Right renal cortex interstitium (tissue), 3 donors: ENCODE data around the gene KCTD16. TPM values are rescaled to one million over a fixed set of nuclear protein-coding genes. Genes with fewer than 3 reads are reported as not detected.

Experiments used
- DNase-seq, 3 donors: peaks; one replicate each; pipeline ENCODE4 v3.0.0-alpha.2; 2013; ENCODE audit warnings: low read depth in 3 of 3, low spot score in 2 of 3
- polyA plus RNA-seq, 3 donors: library from polyadenylated mRNA; unstranded; fragments of 120-200 nt; gene quantifications; one replicate each; pipeline ENCODE4 v1.2.1, GENCODE V29; 2013; ENCODE audit not compliant: insufficient read length in 3 of 3

The KCTD16 gene
- polyA plus RNA-seq, 3 donors, result 2.2 to 2.8 (median 2.7) TPM

DNA sequence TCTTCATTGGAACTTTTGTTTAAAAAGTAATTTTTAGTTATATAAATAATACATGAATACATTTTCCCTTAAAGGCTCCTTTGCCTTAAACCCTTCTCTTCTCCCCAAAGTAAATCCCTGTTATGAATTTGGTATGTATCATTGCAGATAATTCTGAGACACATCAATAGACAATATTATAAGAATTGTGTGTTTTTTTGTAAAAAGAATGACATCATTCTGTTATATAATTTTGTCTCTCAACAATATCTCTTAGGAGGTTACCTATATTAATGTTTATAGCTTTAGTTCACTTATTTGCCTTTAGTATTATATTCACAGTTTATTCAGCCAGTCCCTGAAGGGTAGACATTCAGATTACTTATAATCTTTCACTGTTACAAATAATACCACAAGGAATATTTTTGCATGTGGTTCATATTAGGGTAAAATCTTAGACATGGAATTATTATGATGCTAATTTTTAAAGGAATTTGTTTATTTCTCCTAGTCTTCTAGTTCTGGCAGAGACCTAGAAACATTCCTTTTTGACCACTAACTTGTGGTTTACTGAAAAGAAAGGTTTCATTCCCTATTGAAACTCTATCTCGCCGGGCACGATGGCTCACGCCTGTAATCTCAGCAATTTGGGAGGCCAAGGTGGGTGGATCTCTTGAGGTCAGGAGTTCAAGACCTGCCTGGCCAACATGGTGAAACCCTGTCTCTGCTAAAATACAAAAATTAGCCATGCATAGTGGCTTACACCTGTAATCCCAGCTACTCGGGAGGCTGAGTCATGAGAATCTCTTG lies 105.6 kb downstream of the KCTD16 start:
- DNase-seq, result no peak

DNA sequence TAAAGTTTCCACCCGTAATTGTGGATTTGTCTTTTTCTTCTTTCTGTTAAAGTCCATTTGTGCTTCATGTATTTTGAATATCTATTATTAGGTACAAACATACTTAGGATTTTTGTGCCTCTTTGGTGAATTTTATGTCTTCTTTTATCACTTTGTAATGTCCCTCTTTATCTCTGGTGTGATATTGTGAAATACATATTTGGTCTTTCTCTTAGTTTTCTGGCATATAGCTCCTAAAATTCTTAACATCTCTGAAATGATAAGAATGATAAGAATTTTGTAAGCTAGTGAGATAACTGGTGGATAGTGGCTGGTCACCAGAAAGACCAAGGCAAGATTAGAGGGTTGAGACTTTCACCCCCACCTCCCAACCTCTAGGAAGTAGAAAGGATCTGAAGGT lies 111.1 kb downstream of the KCTD16 start:
- DNase-seq, result no peak

DNA sequence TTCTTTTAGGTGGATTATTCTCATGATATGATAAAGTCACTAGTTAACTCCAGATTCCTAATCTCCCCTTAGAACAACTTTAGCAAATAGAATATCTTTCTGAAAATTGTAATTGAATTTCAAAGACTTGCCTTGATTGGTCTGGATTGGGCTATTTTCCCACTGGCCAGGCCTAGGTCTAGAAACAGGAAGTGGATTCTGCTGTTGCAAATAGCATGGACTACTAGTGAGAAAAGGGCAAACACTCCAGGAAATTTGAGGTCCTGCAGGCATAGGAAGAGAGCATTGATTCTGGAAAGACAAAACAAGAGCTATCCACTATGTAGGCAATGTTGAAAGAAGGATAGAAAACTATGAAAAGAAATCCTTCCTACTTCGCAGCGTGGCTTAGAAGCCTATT lies 113.4 kb downstream of the KCTD16 start:
- no peak for DNase-seq

DNA sequence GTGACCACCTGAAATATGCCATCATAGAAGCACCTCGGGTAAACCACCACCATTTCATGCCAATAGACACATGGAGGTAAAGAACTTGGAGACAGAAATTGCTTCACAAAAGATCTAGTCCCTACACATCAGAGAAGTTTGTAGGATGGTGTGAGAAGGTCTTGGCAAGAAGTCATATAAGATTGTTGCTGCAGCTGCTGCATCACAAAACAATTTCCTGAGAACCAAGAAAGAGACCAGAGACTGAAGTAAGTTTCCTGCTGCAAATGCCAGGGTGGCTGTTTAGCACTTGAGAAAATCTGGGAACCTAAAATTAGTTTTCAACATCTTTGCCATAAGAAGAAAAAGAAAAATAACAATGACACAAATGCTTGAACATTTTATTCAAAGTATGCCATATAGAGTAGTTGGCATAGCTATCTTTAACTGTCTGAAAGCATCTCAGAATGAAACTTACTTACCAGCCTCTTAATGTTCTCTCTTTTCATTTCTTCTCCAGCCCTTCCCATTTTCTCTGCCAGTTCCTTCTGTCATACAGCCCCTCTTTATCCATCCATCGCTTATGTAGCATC lies 114.3 kb downstream of the KCTD16 start:
- DNase-seq, result no peak

DNA sequence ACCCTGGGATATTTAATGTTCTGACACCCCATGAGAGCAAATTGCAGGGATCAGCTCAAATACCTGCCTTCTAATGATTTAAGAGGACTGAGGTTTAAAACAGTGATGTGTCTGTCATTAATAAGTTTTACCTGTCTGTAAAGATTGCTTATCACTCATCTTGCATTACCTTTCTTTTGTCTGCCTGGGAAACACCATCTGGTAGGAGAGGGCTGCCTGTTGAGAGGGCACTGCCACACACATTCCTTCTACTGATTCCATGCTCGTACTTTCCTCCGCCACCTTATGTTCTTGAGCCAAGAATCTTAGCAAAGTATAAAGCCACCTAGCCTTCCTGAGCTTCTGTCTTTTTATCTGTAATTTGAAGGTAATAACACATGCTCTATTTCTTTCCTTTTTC lies 118.6 kb downstream of the KCTD16 start:
- no peak for DNase-seq

DNA sequence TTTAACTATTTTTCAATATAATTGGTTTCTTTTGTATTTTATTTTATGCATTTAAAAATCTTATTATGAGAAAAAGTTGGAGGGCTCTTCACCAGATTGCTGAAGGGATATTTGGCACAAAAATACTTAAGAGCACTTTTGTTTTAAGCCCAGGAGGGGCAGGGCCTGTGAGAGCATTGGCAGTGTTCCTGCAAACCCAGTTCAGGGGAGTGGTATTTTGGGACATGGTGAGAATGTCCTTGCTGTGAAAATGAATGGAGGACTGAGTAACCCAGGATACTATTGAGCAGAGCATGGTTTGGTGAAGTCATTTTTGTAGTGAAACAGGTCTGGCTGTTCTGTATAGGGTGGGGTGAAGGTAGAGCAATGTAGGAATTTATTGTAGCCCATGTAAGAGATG lies 121.4 kb downstream of the KCTD16 start:
- no peak for DNase-seq

DNA sequence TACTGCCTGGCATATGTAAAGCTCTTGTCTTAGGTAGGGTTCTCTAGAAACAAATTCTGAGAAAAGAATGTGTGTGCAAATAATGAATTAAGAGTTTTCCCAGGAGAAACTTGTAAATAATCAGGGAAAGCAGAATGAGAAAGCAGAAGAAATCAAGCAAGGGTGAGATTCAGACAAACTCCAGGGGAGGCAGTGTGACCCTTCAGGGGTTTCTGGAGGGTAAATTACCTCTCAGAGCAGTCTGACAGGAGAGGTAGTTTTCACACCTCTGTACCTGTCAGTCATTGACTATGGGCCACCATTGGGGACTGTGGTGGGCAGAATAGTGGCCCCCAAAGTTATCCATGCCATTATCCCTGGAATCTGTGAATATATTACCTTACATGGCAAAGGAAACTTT lies 124.6 kb downstream of the KCTD16 start:
- DNase-seq, result no peak

- DNase-seq, result no peak
Measured at GRCh38 chr5:144297081-144297480, 126.4 kb downstream of the KCTD16 start.

DNA sequence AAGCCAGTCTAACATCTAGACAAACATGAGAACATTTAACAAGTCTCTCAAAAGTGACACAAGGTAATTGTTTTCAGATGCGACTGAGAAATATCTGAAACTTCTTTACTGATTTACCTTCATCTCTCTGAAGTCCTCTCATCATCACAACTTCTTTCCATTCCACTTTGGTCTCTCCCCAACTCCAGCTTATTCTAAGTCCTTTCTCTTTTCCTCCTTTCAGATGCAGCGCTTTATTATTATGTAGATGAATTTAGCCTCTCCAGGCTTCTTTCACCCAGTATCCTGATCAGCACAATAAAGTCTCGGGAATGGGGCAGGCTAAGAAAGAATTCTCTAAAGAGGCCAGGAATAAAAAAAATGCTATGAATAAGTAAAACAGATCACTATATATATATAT lies 128.0 kb downstream of the KCTD16 start:
- no peak for DNase-seq

DNA sequence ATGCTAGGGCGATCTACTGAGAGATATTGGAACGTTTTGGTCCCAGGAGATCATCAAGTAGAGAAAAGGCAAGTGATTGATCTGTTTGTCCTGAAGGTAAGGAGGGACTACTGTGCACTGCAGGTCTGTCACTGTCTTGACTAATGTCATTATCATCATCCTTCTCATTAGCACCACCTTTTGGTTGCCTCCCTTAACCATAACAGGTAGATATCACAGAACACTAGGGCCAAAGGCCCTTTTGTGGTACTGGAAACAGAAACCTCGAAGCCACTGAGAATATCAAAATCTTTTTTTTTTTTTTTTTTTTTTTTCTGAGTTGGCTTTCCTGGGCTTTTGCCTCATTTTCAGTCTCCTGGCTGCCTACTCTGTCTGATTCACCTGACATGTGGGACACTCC lies 134.0 kb downstream of the KCTD16 start:
- no peak for DNase-seq

DNA sequence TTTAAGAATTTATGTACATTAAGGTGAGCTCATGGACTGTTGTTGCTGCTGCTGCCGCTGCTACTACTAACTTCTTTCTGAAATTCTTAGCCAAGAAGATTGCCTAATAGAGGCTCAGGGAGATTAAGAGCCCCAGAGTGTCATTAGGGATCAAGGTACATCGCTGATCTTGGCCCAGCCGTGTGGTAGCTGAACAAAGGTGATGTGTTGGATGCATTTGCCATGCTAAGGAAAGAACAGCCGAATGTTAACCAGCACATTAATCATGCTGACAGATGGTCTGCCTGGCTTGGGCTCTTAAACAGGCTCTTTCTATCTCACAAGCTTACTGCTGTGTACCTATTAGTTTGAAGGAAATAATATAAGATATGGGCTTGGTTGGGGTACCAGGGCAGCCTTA lies 137.1 kb downstream of the KCTD16 start:
- DNase-seq, result no peak

DNA sequence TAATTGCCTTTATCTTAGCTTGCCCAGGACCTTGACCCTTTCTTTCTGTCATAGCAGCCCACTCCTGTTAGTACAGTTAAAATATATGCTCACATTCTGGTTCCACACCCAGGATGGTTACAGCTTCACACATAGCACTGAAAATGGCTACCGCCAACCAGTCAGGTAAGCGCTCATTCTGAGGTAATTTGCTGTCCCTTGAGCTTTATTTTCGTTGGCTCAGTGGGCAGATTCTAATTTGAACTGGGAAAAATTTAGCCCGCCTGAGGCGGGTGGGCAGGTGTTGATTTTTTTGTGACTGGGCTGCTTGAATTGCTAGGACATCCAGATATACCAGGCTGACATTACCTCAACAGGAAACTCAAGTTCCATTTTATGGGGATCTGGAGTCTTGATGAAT lies 137.5 kb downstream of the KCTD16 start:
- no peak for DNase-seq

DNA sequence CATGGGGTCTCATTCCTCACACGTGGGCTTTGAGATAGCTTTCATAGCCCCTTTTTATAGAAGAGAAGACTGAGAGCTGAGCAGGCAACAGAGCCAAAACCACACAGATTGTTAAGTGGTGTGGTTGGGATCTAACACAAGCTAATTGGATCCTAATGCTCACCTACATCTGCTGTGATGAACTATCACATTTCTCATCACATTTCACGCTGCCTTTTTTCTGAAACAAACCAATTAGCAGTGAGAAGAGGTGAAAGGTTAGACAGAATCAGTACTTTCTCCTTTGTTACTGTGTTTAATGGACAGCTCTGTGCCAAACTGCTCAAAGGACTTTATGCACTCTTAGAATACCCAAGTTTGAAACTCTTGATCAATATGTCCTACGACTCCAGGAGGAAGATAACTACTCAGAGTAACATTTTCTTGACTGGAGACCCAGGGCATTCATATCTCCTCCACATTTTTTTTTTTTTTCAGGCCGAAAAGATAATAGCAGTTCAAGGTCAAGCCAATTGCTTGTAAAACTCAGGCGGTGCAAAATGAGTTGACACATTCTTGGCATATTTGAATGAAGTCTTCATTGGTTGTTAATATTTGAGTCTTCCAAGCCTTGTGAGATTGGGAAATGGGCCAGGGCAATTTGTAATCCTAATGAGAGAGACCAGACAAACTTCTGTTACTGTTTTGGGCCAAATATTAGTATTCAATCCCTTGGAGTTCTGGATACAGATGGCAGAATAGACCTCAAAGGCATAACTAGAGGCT lies 138.4 kb downstream of the KCTD16 start:
- DNase-seq, result no peak

DNA sequence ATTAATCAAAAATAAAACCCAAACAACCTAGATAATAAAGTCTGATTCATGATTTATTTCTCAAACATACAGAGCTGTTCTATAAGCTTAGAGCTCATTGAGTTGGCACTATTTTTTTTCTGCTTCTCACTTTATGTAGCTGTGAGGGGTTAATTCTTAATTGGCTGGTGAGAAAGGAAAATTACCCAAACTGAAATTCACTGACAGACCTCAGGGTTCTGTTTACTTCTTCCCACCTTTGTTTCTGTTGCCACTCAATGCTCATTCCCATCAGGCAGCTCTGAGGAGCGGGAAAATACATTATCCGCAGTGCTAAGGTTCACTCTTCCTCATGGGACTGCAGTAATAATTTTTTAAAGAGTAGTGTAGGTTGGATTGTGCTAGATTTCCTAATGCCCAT lies 139.9 kb downstream of the KCTD16 start:
- DNase-seq, result no peak

DNA sequence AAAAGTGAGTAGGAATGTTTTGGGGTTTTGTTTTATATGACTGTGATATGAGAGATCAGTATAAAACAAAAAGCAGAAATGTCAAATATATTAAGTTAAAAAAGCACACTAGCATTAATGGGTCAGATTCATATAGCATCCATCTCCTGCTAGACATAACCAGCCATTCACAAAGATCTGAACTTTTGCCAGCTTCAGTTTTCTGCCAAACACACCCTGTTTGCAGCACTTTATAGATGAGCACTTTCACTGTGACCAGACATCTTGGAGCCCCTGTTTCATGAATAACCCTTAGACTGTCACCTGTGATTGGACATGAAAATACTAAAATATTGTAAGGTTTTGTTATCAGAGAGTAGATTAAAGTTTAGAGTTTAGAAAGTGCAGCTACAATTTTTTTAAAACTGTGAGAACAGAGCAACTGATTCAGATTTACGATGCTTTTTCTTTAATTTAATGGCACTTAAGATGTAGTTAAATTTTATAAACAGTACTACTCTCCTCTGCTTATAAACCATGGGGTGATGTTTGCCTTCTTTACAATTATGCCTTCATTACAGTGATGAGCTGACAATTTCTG lies 142.6 kb downstream of the KCTD16 start:
- DNase-seq, result no peak

GRCh38 chr5:144315026-144315425 lies 144.4 kb downstream of the KCTD16 start:
- no peak for DNase-seq

DNA sequence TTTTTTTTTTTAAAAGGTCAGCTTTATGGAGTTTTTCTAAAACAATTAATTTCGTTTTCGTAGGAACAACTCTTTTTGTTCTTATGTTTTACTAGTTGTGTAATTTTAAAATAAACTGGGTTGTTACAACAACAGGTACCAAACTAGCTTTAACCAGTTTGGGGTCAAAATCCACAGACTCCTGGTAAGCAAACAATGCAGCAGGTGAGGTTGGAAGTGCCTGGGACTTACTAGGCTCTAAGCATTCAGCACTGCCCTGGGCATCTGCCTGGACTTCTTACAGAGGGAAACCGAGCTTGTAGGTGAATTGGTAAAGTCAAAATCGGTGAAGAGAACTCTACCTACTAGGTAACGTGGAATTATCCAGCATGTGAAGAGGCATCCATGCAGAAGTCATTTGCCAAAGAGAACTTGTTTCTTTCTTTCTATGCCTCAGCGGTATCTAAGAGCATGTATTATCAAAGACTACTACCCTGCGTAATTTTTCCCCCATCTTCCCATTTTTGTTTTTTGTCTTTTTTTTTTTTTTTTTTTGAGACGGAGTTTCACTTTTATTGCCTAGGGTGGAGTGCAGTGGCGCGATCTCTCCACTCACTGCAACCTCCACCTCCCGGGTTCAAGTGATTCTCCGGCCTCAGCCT lies 145.4 kb downstream of the KCTD16 start:
- no peak for DNase-seq

DNA sequence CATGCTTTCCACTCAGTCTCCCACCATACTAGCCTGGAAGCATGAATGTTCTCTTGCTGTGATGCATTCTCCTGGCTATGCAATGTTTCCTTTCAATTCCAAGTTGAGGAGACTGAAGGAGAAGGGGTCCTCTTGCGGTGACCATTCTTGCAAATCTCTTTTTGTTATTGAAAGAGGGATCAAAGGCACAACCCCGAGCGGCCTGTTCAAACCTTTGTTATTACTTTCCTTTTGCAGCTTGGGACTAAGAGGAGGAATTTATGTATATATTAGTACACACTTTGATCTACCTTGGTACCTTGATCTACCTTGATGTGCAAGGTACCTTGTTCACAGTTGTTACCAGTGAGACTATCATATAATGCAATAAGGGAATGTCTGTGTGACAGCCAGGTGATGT lies 147.3 kb downstream of the KCTD16 start:
- DNase-seq, result no peak

GRCh38 chr5:144318460-144318859 lies 147.8 kb downstream of the KCTD16 start:
- DNase-seq, result no peak

DNA sequence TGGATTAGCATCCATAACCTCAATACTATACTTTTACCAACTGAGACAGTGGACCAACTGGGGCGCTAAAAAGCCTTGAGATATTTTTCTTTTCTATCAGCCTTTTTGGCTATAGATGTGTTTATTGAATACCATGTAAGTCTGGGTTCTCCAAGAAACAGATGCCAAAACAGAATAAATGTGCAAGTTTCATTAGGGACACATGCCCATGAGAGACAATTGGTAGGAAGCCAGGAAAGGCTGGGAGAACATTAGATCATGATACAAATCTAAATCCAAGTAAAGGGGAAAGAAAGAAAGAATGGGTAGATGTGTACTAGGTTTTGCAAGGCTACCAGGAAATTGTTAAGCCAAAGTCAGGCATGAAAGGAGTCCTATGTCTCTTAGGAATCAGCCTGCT lies 152.5 kb downstream of the KCTD16 start:
- DNase-seq, result no peak

- no peak for DNase-seq
Measured at GRCh38 chr5:144325532-144325931, 154.9 kb downstream of the KCTD16 start.
